HG03354 (cell line): ENCODE data around the gene SPTLC2.
A peak's percentile ranks its signal among the peaks of the same experiment; 100 is the strongest.
"Not testable (repeated sequence)": the region's sequence is repeated elsewhere in the genome, so short reads cannot be mapped to it uniquely, and the experiment has no call there.

Source experiments
- ATAC-seq: cut with Tn5 transposase; IDR thresholded peaks from one replicate; pipeline ENCODE4 v1.9.1; 2021; ENCODE audit warnings: mild to moderate bottlenecking; ENCODE audit not compliant: unreplicated experiment, poor library complexity, severe bottlenecking

The SPTLC2 gene

GRCh38 chr14:77616454-77617229 lies at the start of gene SPTLC2:
TSS of gene SPTLC2 (minus strand) at chr14:77616637. CDS start at chr14:77616579, 58 bp downstream.
- ATAC-seq: peak; percentile 96

- no peak for ATAC-seq
Observed at GRCh38 chr14:77663293-77663692, 46.9 kb upstream of the SPTLC2 start.

GRCh38 chr14:77661562-77661961 lies 45.1 kb upstream of the SPTLC2 start:
- not testable (repeated sequence) for ATAC-seq

GRCh38 chr14:77660754-77661153 lies 44.3 kb upstream of the SPTLC2 start:
- ATAC-seq: no peak

- no peak for ATAC-seq
Observed at GRCh38 chr14:77659831-77660230, 43.4 kb upstream of the SPTLC2 start.

GRCh38 chr14:77657280-77657679 lies 40.8 kb upstream of the SPTLC2 start:
- no peak for ATAC-seq

GRCh38 chr14:77654001-77654441 lies 37.6 kb upstream of the SPTLC2 start:
- ATAC-seq: no peak

- no peak for ATAC-seq
Observed at GRCh38 chr14:77649326-77649725, 32.9 kb upstream of the SPTLC2 start.

GRCh38 chr14:77648520-77649200 lies 32.2 kb upstream of the SPTLC2 start:
- no peak for ATAC-seq

- no peak for ATAC-seq
Observed at GRCh38 chr14:77647853-77648252, 31.4 kb upstream of the SPTLC2 start.

GRCh38 chr14:77646907-77647306 lies 30.5 kb upstream of the SPTLC2 start:
- no peak for ATAC-seq

- no peak for ATAC-seq
Observed at GRCh38 chr14:77645520-77646230, 29.2 kb upstream of the SPTLC2 start.

GRCh38 chr14:77642407-77642806 lies 26.0 kb upstream of the SPTLC2 start:
- ATAC-seq: no peak

GRCh38 chr14:77641534-77642341 lies 25.3 kb upstream of the SPTLC2 start:
- peak; percentile 70 for ATAC-seq

GRCh38 chr14:77640756-77641533 lies 24.5 kb upstream of the SPTLC2 start:
- peak; percentile 34 for ATAC-seq

- ATAC-seq: no peak
Observed at GRCh38 chr14:77638771-77639171, 22.3 kb upstream of the SPTLC2 start.

GRCh38 chr14:77635869-77636268 lies 19.4 kb upstream of the SPTLC2 start:
- ATAC-seq: not testable (repeated sequence)

GRCh38 chr14:77635466-77635865 lies 19.0 kb upstream of the SPTLC2 start:
- ATAC-seq: not testable (repeated sequence)

- ATAC-seq: no peak
Observed at GRCh38 chr14:77630111-77630510, 13.7 kb upstream of the SPTLC2 start.
